K562 (cell line): ENCODE measurements around the gene LGALS7. TPM values are rescaled to one million over a fixed set of nuclear protein-coding genes. Genes with fewer than 3 reads are reported as not detected.
A peak's percentile ranks its signal among the peaks of the same experiment; 100 is the strongest.

Source experiments
- ATAC-seq: fragments of 200-7000 bp; cut with Tn5 transposase; 3 replicates; pipeline ENCODE4 v1.9.1; 2020; ENCODE audit warnings: moderate library complexity
- Bru-seq: library from RNA; stranded (reverse); fragments of 400-500 nt; gene quantifications from one replicate; lab custom pipeline; 2021; lab: Mats Ljungman, UMichigan
- BruChase-seq, 2 experiments: library from RNA; stranded (reverse); fragments of 400-500 nt; gene quantifications; one replicate each; lab custom pipeline; 2021; lab: Mats Ljungman, UMichigan
- BruUV-seq: library from RNA; stranded (reverse); fragments of 400-500 nt; replicated peaks from 2 replicates; lab custom pipeline; 2021; lab: Mats Ljungman, UMichigan
- CTCF ChIA-PET: fragments of 300-600 bp; formaldehyde crosslinking; extraction: SDS; loops from one replicate; lab custom pipeline; 2021; ENCODE audit warnings: low intra/inter-chr PET ratio; lab: Yijun Ruan, JAX
- POLR2A ChIA-PET: fragments of 300-600, 350-650 bp; sonication (Branson Sonifier 250); formaldehyde crosslinking; extraction: SDS; loops from one replicate; lab custom pipeline; 2021; ENCODE audit warnings: antibody characterized with exemption, inconsistent platforms; lab: Yijun Ruan, JAX
- DNase-seq, 4 experiments: peaks; one replicate each; pipeline versions ENCODE4 v3.0.0 to v3.0.0-alpha.2; 2011 to 2018; ENCODE audit warnings: low spot score in 3 of 4, mixed read lengths in 3 of 4; ENCODE audit errors: extremely low read depth in 1 of 4
- FAIRE-seq: peaks from 2 replicates; lab custom pipeline; 2011; peaks lifted over from hg19 to GRCh38; lab: Jason Lieb, UNC
- H2AFZ ChIP-seq: 2 replicates; pipeline ENCODE4 v1.6.0; 2011; ENCODE audit warnings: low read depth, low read length, control low read depth, inconsistent platforms
- H3K27ac ChIP-seq: fragments of 200-600 bp; 3 replicates; pipeline ENCODE4 v1.8.0; 2011; ENCODE audit warnings: low read depth, mild to moderate bottlenecking, control low read depth, inconsistent platforms, low read length, moderate library complexity, mixed read lengths; ENCODE audit errors: extremely low read depth
- H3K27me3 ChIP-seq, 2 experiments: fragments of 300-600 bp in 1 of 2; 2 replicates in 1 of 2; 3 replicates in 1 of 2; pipeline versions ENCODE4 v1.6.0 to v1.8.0; 2011; ENCODE audit warnings: inconsistent platforms in 2 of 2, low read length in 2 of 2, mild to moderate bottlenecking in 1 of 2, mixed read lengths in 1 of 2, moderate library complexity in 1 of 2; ENCODE audit not compliant: control insufficient read depth in 2 of 2, insufficient read depth in 2 of 2
- H3K36me3 ChIP-seq: fragments of 300-600 bp; 3 replicates; pipeline ENCODE4 v1.8.0; 2011; ENCODE audit warnings: mild to moderate bottlenecking, low read length, inconsistent platforms; ENCODE audit not compliant: control insufficient read depth, insufficient read depth
- H3K4me1 ChIP-seq, 2 experiments: fragments of 200-600 bp in 1 of 2; replicated peaks in 1 of 2; 2 replicates in 1 of 2; 3 replicates in 1 of 2; pipeline versions ENCODE4 v1.5.1 to v1.8.0; 2011; ENCODE audit warnings: inconsistent platforms in 2 of 2, low read length in 2 of 2, mild to moderate bottlenecking in 1 of 2, mixed read lengths in 1 of 2, moderate library complexity in 1 of 2; ENCODE audit not compliant: control insufficient read depth in 2 of 2, insufficient read depth in 2 of 2
- H3K4me2 ChIP-seq: 2 replicates; pipeline ENCODE4 v1.6.1; 2011; ENCODE audit warnings: low read length, control low read depth, inconsistent platforms, mixed read lengths; ENCODE audit not compliant: insufficient read depth
- H3K4me3 ChIP-seq: fragments of 200-600 bp; sonication (generic), shearing (Covaris generic); 2 replicates; pipeline ENCODE4 v1.5.1; 2016; ENCODE audit warnings: control low read depth, inconsistent platforms
- H3K79me2 ChIP-seq: fragments of 200-600 bp; 3 replicates; pipeline ENCODE4 v1.8.0; 2011; ENCODE audit warnings: low read length, inconsistent platforms; ENCODE audit not compliant: control insufficient read depth, insufficient read depth
- H3K9ac ChIP-seq, 2 experiments: 2 replicates each; pipeline versions ENCODE4 v1.6.0 to v1.6.1; 2011; ENCODE audit warnings: low read depth in 2 of 2, low read length in 2 of 2, control low read depth in 1 of 2, inconsistent platforms in 1 of 2, mild to moderate bottlenecking in 1 of 2, mixed read lengths in 1 of 2; ENCODE audit not compliant: insufficient read depth in 1 of 2
- H3K9me1 ChIP-seq: one replicate; pipeline ENCODE4 v1.6.0; 2011; ENCODE audit warnings: inconsistent platforms, mild to moderate bottlenecking, low read length, moderate library complexity; ENCODE audit not compliant: control insufficient read depth, insufficient read depth
- H3K9me3 ChIP-seq: replicated peaks from 2 replicates; pipeline ENCODE4 v1.5.1; 2011; ENCODE audit warnings: low read depth, low read length, inconsistent platforms; ENCODE audit not compliant: control insufficient read depth, insufficient read depth
- H4K20me1 ChIP-seq: replicated peaks from 2 replicates; pipeline ENCODE4 v1.6.1; 2011; ENCODE audit warnings: low read length, inconsistent platforms, mixed read lengths; ENCODE audit not compliant: control insufficient read depth, insufficient read depth
- MECOM ChIP-seq: fragments of 250-450 bp; sonication (Bioruptor Pico); IDR thresholded peaks from 2 replicates; pipeline ENCODE4 v1.8.0; 2022; ENCODE audit warnings: inconsistent platforms
- ZNF143 ChIP-seq: sonication (generic); formaldehyde crosslinking; IDR thresholded peaks from 2 replicates; pipeline ENCODE4 v1.9.0; 2022; ENCODE audit warnings: mild to moderate bottlenecking, missing genetic modification reagents
- ZNF77 ChIP-seq: fragments of 250-450 bp; sonication (Bioruptor Pico); IDR thresholded peaks from 2 replicates; pipeline ENCODE4 v1.5.0; 2020
- WGBS: fragments of 100-300 bp; shearing (Covaris generic); methylation state at CpG from one replicate; pipeline ENCODE4 v1.1.6; 2016; ENCODE audit warnings: low coverage, mixed read lengths; ENCODE audit not compliant: insufficient coverage; ENCODE audit errors: missing lambda C conversion rate; 5-methylcytosine and 5-hydroxymethylcytosine counted together
- in situ Hi-C: fragments of 300-500 bp; cut with MboI; formaldehyde crosslinking; loops from 4 replicates; pipeline ENCODE4 v1.15.0; 2018; ENCODE audit warnings: inconsistent platforms, mixed read lengths
- intact Hi-C: fragments of 100-400 bp; cut with micrococcal nuclease; formaldehyde crosslinking; loops from 2 replicates; pipeline ENCODE4 v1.14.2; 2022
- long read RNA-seq, 3 experiments: library from polyadenylated mRNA in 2 of 3; library from RNA in 1 of 3; unstranded in 2 of 3; stranded (forward) in 1 of 3; transcript quantifications; one replicate each; pipeline ENCODE4 v2.0.0, GENCODE V29; 2019 to 2022
- polyA minus RNA-seq, 3 experiments: library from RNA; depleted of rRNA, polyadenylated mRNA; stranded (reverse); fragments of >200 nt; gene quantifications; 2 replicates each; pipeline ENCODE4 v1.2.3, GENCODE V29; 2011
- polyA plus RNA-seq, 8 experiments: library from polyadenylated mRNA; depleted of rRNA in 4 of 8; stranded (reverse) in 5 of 8; unstranded in 3 of 8; fragments of >200 nt; fragmentation: Nextera tagmentation in 2 of 8; fragmentation: Illumina TruSeq in 1 of 8; extraction: Ambion mirVana in 2 of 8; extraction: Trizol in 1 of 8; gene quantifications; 2 replicates each; pipeline versions ENCODE4 v1.2.1 to v1.2.3, GENCODE V29; 2011 to 2014; ENCODE audit warnings: inconsistent platforms in 1 of 8, missing spikeins in 1 of 8
- total RNA-seq, 7 experiments: library from RNA; depleted of rRNA in 6 of 7; stranded (reverse); fragments of >200 nt in 6 of 7; fragmentation: Illumina TruSeq in 2 of 7; extraction: Trizol in 2 of 7; gene quantifications; 2 replicates each; pipeline versions ENCODE4 v1.2.1 to v1.2.3, GENCODE V29; 2011 to 2021; ENCODE audit warnings: low replicate concordance in 1 of 7
- TF ChIP-seq, protein P1 (sequence below): fragments of 200-600 bp; sonication (generic); IDR thresholded peaks from one replicate; pipeline ENCODE4 v1.6.1; 2012; ENCODE audit warnings: mild to moderate bottlenecking, low read depth, low read length, inconsistent platforms
- TF ChIP-seq, protein P2 (sequence below): sonication (generic); formaldehyde crosslinking; IDR thresholded peaks from 2 replicates; pipeline ENCODE4 v1.8.1; 2022; ENCODE audit warnings: missing genetic modification reagents

Gene LGALS7
- total RNA-seq (2011; cell fraction: chromatin; rRNA removed; ENCODE audit: low replicate concordance): not detected in 2 replicates
- not detected in 2 replicates for total RNA-seq (2011; cell fraction: nucleolus; rRNA removed)
- not detected in 2 replicates for total RNA-seq (2011; cell fraction: nucleoplasm; rRNA removed)
- total RNA-seq (2014; rRNA removed): not detected in 2 replicates
- not detected in 2 replicates for total RNA-seq (2014; rRNA removed; fragmentation: Illumina TruSeq; extraction: Trizol)
- not detected in 2 replicates for total RNA-seq (2015; rRNA removed; fragmentation: Illumina TruSeq; extraction: Trizol)
- not detected in 2 replicates for total RNA-seq (2021)
- polyA plus RNA-seq (2011; rRNA removed): not detected in 2 replicates
- polyA plus RNA-seq (2011; cell fraction: cytosol; rRNA removed): not detected in 2 replicates
- polyA plus RNA-seq (2011; cell fraction: nucleus; rRNA removed): not detected in 2 replicates
- not detected in 2 replicates for polyA plus RNA-seq (2012)
- polyA plus RNA-seq (2014; fragmentation: Illumina TruSeq; extraction: Trizol): not detected in 2 replicates
- polyA plus RNA-seq (2014; fragmentation: Nextera tagmentation; extraction: Ambion mirVana): not detected
- polyA plus RNA-seq (2014; rRNA removed): not detected in 2 replicates
- polyA minus RNA-seq (2011; rRNA and poly(A)+ RNA removed): not detected in 2 replicates
- polyA minus RNA-seq (2011; cell fraction: cytosol; rRNA and poly(A)+ RNA removed): not detected in 2 replicates
- polyA minus RNA-seq (2011; cell fraction: nucleus; rRNA and poly(A)+ RNA removed): not detected in 2 replicates
- not detected for Bru-seq, nascent RNA
- BruChase-seq, experiment 1, labeled RNA remaining after a 2-hour chase: not detected
- not detected for BruChase-seq, experiment 2, labeled RNA remaining after a 6-hour chase
- long read RNA-seq, experiment 1: 0 reads
- long read RNA-seq, experiment 2: 0 reads
- long read RNA-seq, experiment 3: 0 reads

- Histone ChIP-seq H3K27me3 (no peaks in the 10 kb centered on the region), H3K9me1 (no peaks in the 10 kb centered on the region), H2AFZ (no peak within 1 kb of the TSS), H3K4me1 (peaks cover 0 to 15% of the 10 kb centered on the region in 2 experiments; a peak in 1 of 5 replicates), H3K36me3 (no peaks in the 10 kb centered on the region), H3K9ac (no peak within 1 kb of the TSS), H4K20me1 (no peaks in the 10 kb centered on the region), H3K9me3 (no peaks in the 10 kb centered on the region), H3K79me2 (no peaks in the 10 kb centered on the region), H3K4me3 (no peak within 1 kb of the TSS), H3K4me2 (no peak within 1 kb of the TSS), H3K27ac (no peak within 1 kb of the TSS)
- CTCF ChIA-PET: no interaction called here
- ATAC-seq (peak; percentile 19; the same call in 1 of the 3 replicates), FAIRE-seq (no peak), DNase-seq (no peak)
- in situ Hi-C loops: no loop called here
- intact Hi-C loops: no loop called here
- WGBS: 18% methylated on average over 6 of the region's 14 CpGs
- POLR2A ChIA-PET: interaction anchor here (2.5 kb wide), 1 partner anchor 21 kb away, joined by 9 read pairs; no protein-coding TSS in a partner anchor
- BruUV-seq: no TSS peak
- TF ChIP-seq, protein P1, sequence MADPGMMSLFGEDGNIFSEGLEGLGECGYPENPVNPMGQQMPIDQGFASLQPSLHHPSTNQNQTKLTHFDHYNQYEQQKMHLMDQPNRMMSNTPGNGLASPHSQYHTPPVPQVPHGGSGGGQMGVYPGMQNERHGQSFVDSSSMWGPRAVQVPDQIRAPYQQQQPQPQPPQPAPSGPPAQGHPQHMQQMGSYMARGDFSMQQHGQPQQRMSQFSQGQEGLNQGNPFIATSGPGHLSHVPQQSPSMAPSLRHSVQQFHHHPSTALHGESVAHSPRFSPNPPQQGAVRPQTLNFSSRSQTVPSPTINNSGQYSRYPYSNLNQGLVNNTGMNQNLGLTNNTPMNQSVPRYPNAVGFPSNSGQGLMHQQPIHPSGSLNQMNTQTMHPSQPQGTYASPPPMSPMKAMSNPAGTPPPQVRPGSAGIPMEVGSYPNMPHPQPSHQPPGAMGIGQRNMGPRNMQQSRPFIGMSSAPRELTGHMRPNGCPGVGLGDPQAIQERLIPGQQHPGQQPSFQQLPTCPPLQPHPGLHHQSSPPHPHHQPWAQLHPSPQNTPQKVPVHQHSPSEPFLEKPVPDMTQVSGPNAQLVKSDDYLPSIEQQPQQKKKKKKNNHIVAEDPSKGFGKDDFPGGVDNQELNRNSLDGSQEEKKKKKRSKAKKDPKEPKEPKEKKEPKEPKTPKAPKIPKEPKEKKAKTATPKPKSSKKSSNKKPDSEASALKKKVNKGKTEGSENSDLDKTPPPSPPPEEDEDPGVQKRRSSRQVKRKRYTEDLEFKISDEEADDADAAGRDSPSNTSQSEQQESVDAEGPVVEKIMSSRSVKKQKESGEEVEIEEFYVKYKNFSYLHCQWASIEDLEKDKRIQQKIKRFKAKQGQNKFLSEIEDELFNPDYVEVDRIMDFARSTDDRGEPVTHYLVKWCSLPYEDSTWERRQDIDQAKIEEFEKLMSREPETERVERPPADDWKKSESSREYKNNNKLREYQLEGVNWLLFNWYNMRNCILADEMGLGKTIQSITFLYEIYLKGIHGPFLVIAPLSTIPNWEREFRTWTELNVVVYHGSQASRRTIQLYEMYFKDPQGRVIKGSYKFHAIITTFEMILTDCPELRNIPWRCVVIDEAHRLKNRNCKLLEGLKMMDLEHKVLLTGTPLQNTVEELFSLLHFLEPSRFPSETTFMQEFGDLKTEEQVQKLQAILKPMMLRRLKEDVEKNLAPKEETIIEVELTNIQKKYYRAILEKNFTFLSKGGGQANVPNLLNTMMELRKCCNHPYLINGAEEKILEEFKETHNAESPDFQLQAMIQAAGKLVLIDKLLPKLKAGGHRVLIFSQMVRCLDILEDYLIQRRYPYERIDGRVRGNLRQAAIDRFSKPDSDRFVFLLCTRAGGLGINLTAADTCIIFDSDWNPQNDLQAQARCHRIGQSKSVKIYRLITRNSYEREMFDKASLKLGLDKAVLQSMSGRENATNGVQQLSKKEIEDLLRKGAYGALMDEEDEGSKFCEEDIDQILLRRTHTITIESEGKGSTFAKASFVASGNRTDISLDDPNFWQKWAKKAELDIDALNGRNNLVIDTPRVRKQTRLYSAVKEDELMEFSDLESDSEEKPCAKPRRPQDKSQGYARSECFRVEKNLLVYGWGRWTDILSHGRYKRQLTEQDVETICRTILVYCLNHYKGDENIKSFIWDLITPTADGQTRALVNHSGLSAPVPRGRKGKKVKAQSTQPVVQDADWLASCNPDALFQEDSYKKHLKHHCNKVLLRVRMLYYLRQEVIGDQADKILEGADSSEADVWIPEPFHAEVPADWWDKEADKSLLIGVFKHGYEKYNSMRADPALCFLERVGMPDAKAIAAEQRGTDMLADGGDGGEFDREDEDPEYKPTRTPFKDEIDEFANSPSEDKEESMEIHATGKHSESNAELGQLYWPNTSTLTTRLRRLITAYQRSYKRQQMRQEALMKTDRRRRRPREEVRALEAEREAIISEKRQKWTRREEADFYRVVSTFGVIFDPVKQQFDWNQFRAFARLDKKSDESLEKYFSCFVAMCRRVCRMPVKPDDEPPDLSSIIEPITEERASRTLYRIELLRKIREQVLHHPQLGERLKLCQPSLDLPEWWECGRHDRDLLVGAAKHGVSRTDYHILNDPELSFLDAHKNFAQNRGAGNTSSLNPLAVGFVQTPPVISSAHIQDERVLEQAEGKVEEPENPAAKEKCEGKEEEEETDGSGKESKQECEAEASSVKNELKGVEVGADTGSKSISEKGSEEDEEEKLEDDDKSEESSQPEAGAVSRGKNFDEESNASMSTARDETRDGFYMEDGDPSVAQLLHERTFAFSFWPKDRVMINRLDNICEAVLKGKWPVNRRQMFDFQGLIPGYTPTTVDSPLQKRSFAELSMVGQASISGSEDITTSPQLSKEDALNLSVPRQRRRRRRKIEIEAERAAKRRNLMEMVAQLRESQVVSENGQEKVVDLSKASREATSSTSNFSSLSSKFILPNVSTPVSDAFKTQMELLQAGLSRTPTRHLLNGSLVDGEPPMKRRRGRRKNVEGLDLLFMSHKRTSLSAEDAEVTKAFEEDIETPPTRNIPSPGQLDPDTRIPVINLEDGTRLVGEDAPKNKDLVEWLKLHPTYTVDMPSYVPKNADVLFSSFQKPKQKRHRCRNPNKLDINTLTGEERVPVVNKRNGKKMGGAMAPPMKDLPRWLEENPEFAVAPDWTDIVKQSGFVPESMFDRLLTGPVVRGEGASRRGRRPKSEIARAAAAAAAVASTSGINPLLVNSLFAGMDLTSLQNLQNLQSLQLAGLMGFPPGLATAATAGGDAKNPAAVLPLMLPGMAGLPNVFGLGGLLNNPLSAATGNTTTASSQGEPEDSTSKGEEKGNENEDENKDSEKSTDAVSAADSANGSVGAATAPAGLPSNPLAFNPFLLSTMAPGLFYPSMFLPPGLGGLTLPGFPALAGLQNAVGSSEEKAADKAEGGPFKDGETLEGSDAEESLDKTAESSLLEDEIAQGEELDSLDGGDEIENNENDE: no peak
- TF ChIP-seq ZNF77 (CRISPR knock-in tag) (no peak), MECOM (CRISPR knock-in tag) (no peak), ZNF143 (CRISPR knock-in tag) (no peak)
- TF ChIP-seq, protein P2, sequence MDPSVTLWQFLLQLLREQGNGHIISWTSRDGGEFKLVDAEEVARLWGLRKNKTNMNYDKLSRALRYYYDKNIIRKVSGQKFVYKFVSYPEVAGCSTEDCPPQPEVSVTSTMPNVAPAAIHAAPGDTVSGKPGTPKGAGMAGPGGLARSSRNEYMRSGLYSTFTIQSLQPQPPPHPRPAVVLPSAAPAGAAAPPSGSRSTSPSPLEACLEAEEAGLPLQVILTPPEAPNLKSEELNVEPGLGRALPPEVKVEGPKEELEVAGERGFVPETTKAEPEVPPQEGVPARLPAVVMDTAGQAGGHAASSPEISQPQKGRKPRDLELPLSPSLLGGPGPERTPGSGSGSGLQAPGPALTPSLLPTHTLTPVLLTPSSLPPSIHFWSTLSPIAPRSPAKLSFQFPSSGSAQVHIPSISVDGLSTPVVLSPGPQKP (CRISPR knock-in tag): no peak
Observed at GRCh38 chr19:38773469-38774177, at the start of gene LGALS7. Gene LGALS7 (minus strand): TSS chr19:38773517. CDS start chr19:38773492, 25 bp downstream.
